PC-3 (cell line): ENCODE data around the gene ACTR3C. TPM values are rescaled to one million over a fixed set of nuclear protein-coding genes. Genes with fewer than 3 reads are reported as not detected.

Source experiments
- ATAC-seq: fragments of 200-7000 bp; cut with Tn5 transposase; 2 replicates; pipeline ENCODE4 v1.9.1; 2020; ENCODE audit warnings: mild to moderate bottlenecking, moderate library complexity
- BruUV-seq: library from RNA; stranded (reverse); fragments of 400-500 nt; replicated peaks from 2 replicates; lab custom pipeline; 2021; lab: Mats Ljungman, UMichigan
- CTCF ChIA-PET: fragments of 300-600 bp; sonication (Branson Sonifier 250); formaldehyde crosslinking; loops from one replicate; lab custom pipeline; 2022; ENCODE audit warnings: antibody characterized with exemption; lab: Charles Lee
- POLR2A ChIA-PET: fragments of 300-600 bp; sonication (Branson Sonifier 250); formaldehyde crosslinking; loops from one replicate; lab custom pipeline; 2022; ENCODE audit warnings: antibody characterized with exemption; ENCODE audit not compliant: unreplicated experiment; lab: Charles Lee
- DNase-seq: peaks from one replicate; pipeline ENCODE4 v3.0.0-alpha.2; 2015
- H2AFZ ChIP-seq: fragments of 300-600 bp; sonication (generic); 2 replicates; pipeline ENCODE4 v1.6.0; 2016; ENCODE audit warnings: antibody characterized with exemption, low read length
- H3F3A ChIP-seq: fragments of 300-600 bp; sonication (generic); one replicate; pipeline ENCODE4 v1.6.0; 2017; ENCODE audit warnings: antibody characterized with exemption, low read length, control low read depth, mild to moderate bottlenecking; ENCODE audit not compliant: unreplicated experiment
- H3K27ac ChIP-seq: fragments of 300-600 bp; sonication (generic); 2 replicates; pipeline ENCODE4 v1.5.1; 2016; ENCODE audit warnings: mild to moderate bottlenecking, low read length
- H3K27me3 ChIP-seq: fragments of 300-600 bp; sonication (generic); 2 replicates; pipeline ENCODE4 v1.6.1; 2016; ENCODE audit warnings: low read length, mixed read lengths
- H3K36me3 ChIP-seq: fragments of 300-600 bp; sonication (generic); 2 replicates; pipeline ENCODE4 v1.6.1; 2016; ENCODE audit warnings: low read depth, mixed run types, low read length, mixed read lengths
- H3K4me1 ChIP-seq: fragments of 300-600 bp; sonication (generic); 2 replicates; pipeline ENCODE4 v1.5.1; 2016; ENCODE audit warnings: low read length; ENCODE audit not compliant: insufficient read depth
- H3K4me2 ChIP-seq: fragments of 300-600 bp; sonication (generic); 2 replicates; pipeline ENCODE4 v1.6.0; 2016; ENCODE audit warnings: low read length
- H3K4me3 ChIP-seq: fragments of 300-600 bp; sonication (generic); 2 replicates; pipeline ENCODE4 v1.5.1; 2016; ENCODE audit warnings: mild to moderate bottlenecking, low read length, mixed read lengths
- H3K79me2 ChIP-seq: fragments of 300-600 bp; sonication (generic); 2 replicates; pipeline ENCODE4 v1.6.1; 2017; ENCODE audit warnings: low read length, mixed read lengths
- H3K9ac ChIP-seq: fragments of 300-600 bp; sonication (generic); 2 replicates; pipeline ENCODE4 v1.6.0; 2016; ENCODE audit warnings: mild to moderate bottlenecking, low read length
- H3K9me2 ChIP-seq: fragments of 300-600 bp; sonication (generic); replicated peaks from 2 replicates; pipeline ENCODE4 v1.6.1; 2016; ENCODE audit warnings: mixed run types, low read length, mixed read lengths
- H3K9me3 ChIP-seq: fragments of 300-600 bp; sonication (generic); 2 replicates; pipeline ENCODE4 v1.6.1; 2016; ENCODE audit warnings: low read length, mixed read lengths
- H4K20me1 ChIP-seq: fragments of 300-600 bp; sonication (generic); 2 replicates; pipeline ENCODE4 v1.6.1; 2016; ENCODE audit warnings: low read length, mixed read lengths
- EZH2 ChIP-seq: fragments of 300-600 bp; sonication (generic); IDR thresholded peaks from one replicate; pipeline ENCODE4 v1.6.1; 2017; ENCODE audit warnings: antibody characterized with exemption, mild to moderate bottlenecking, low read length; ENCODE audit not compliant: unreplicated experiment
- EZH2phosphoT487 ChIP-seq: fragments of 300-600 bp; sonication (generic); IDR thresholded peaks from 2 replicates; pipeline ENCODE4 v1.6.1; 2018; ENCODE audit warnings: mild to moderate bottlenecking, antibody characterized with exemption, low read length, borderline replicate concordance
- intact Hi-C: fragments of 100-400 bp; cut with micrococcal nuclease; formaldehyde crosslinking; loops from 2 replicates; pipeline ENCODE4 v1.9.0; 2023
- total RNA-seq: library from RNA; depleted of rRNA; stranded (reverse); fragments of >200 nt; gene quantifications from 2 replicates; pipeline ENCODE4 v1.2.3, GENCODE V29; 2014
- TF ChIP-seq, protein P1 (sequence below): fragments of 300-600 bp; sonication (generic); conservative IDR thresholded peaks from 2 replicates; pipeline ENCODE4 v1.5.1; 2017; ENCODE audit warnings: antibody characterized with exemption, low read depth, mild to moderate bottlenecking, low read length

Gene ACTR3C
- total RNA-seq, 1 experiment from 2014 or later, result 10.8 TPM

DNA sequence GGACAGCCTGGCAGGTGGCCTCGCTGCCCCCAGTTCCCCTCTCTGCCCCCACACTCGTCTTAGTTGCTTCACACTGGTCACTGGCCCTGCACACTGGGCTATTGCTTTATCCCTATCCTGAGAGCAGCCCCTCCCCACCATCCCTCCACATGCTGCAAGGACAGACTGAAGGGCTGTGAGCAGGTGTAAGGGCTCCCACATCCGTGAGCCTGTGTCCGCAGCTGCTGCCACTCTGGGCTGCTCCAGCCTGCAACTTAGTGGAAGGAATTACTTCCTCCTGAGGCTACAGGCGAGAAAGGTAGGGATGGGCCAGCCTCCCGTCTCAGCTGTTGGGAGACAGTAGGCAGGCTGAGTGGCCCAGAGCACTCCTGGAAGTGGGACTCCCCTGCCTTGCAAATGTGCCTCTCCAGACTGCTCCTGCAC lies 14.3 kb upstream of the ACTR3C start:
- DNase-seq (no peak), ATAC-seq (no peak)
- Histone ChIP-seq H3K4me2 (no peak overlapping the region), H3K9me3 (no peaks in the 10 kb centered on the region), H3K4me3 (no peak overlapping the region), H3K27me3 (no peaks in the 10 kb centered on the region), H2AFZ (no peak overlapping the region), H3K4me1 (no peaks in the 10 kb centered on the region), H3K9ac (no peak overlapping the region), H3K9me2 (no peaks in the 10 kb centered on the region), H3K79me2 (no peaks in the 10 kb centered on the region), H3K36me3 (no peaks in the 10 kb centered on the region), H3F3A (no peaks in the 10 kb centered on the region), H4K20me1 (no peaks in the 10 kb centered on the region), H3K27ac (no peak overlapping the region)
- intact Hi-C loops, result no loop called here
- TF ChIP-seq EZH2, result no peak
- TF ChIP-seq, protein P1, sequence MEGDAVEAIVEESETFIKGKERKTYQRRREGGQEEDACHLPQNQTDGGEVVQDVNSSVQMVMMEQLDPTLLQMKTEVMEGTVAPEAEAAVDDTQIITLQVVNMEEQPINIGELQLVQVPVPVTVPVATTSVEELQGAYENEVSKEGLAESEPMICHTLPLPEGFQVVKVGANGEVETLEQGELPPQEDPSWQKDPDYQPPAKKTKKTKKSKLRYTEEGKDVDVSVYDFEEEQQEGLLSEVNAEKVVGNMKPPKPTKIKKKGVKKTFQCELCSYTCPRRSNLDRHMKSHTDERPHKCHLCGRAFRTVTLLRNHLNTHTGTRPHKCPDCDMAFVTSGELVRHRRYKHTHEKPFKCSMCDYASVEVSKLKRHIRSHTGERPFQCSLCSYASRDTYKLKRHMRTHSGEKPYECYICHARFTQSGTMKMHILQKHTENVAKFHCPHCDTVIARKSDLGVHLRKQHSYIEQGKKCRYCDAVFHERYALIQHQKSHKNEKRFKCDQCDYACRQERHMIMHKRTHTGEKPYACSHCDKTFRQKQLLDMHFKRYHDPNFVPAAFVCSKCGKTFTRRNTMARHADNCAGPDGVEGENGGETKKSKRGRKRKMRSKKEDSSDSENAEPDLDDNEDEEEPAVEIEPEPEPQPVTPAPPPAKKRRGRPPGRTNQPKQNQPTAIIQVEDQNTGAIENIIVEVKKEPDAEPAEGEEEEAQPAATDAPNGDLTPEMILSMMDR, result no peak
- no peak for TF ChIP-seq EZH2phosphoT487
- BruUV-seq, result no TSS peak
- ChIA-PET CTCF (no interaction called here), POLR2A (no interaction called here)

DNA sequence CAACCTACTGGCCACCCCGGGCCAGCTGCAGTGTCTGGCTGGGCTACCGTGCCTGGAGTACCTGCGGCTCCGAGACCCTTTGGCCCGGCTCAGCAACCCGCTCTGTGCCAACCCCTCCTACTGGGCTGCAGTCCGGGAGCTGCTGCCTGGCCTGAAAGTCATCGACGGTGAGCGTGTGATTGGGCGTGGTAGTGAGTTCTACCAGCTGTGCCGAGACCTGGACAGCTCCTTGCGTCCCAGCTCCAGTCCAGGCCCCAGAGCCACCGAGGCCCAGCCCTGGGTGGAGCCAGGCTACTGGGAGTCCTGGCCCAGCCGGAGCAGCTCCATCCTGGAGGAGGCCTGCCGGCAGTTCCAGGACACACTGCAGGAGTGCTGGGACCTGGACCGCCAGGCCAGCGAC lies 13.8 kb upstream of the ACTR3C start:
- no peak for ATAC-seq
- ChIA-PET CTCF (no interaction called here), POLR2A (no interaction called here)
- no peak for DNase-seq
- H3K9me3 ChIP-seq, result no peaks in the 10 kb centered on the region
- intact Hi-C loops, result no loop called here
- no peak overlapping the region for H3K9ac ChIP-seq
- H3K79me2 ChIP-seq, result no peaks in the 10 kb centered on the region
- H3K4me3 ChIP-seq, result no peak overlapping the region
- no peak for TF ChIP-seq EZH2phosphoT487
- TF ChIP-seq EZH2, result no peak
- TF ChIP-seq, protein P1, result no peak
- H3K27me3 ChIP-seq, result no peaks in the 10 kb centered on the region
- H3K27ac ChIP-seq, result no peak overlapping the region
- no peak overlapping the region for H2AFZ ChIP-seq
- no peaks in the 10 kb centered on the region for H3F3A ChIP-seq
- H3K4me1 ChIP-seq, result no peaks in the 10 kb centered on the region
- H3K36me3 ChIP-seq, result no peaks in the 10 kb centered on the region
- no peaks in the 10 kb centered on the region for H4K20me1 ChIP-seq
- no peak overlapping the region for H3K4me2 ChIP-seq
- H3K9me2 ChIP-seq, result no peaks in the 10 kb centered on the region
- no TSS peak for BruUV-seq

DNA sequence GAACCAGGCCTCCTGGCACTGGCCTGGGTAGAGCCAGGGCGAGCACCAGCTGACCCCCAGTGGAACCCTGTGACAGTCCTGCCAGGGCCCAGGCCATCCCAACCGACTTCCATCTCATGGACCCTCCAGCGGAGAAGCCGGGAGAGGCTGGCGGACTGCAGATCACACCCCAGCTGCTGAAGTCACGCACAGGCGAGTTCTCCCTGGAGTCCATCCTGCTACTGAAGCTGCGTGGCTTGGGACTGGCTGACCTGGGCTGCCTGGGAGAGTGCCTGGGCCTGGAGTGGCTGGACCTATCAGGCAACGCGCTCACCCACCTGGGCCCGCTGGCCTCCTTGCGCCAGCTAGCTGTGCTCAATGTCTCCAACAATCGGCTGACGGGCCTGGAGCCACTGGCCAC lies 13.4 kb upstream of the ACTR3C start:
- H3K9me3 ChIP-seq, result no peaks in the 10 kb centered on the region
- H3K79me2 ChIP-seq, result no peaks in the 10 kb centered on the region
- no peaks in the 10 kb centered on the region for H3K9me2 ChIP-seq
- DNase-seq, result no peak
- ATAC-seq, result no peak
- TF ChIP-seq, protein P1, result no peak
- TF ChIP-seq EZH2phosphoT487 (no peak), EZH2 (no peak)
- CTCF ChIA-PET, result no interaction called here
- POLR2A ChIA-PET, result no interaction called here
- no TSS peak for BruUV-seq
- H3K4me3 ChIP-seq, result no peak overlapping the region
- H3K4me2 ChIP-seq, result no peak overlapping the region
- no peak overlapping the region for H3K9ac ChIP-seq
- no peak overlapping the region for H2AFZ ChIP-seq
- H3K27ac ChIP-seq, result no peak overlapping the region
- intact Hi-C loops, result no loop called here
- H3K4me1 ChIP-seq, result no peaks in the 10 kb centered on the region
- no peaks in the 10 kb centered on the region for H4K20me1 ChIP-seq
- H3K36me3 ChIP-seq, result no peaks in the 10 kb centered on the region
- H3K27me3 ChIP-seq, result no peaks in the 10 kb centered on the region
- H3F3A ChIP-seq, result no peaks in the 10 kb centered on the region
